PFSK-1 (cell line): ENCODE results near the gene CRKL.

Experiments used
- FOXP2 ChIP-seq: optimal IDR thresholded peaks from 2 replicates; pipeline ENCODE3; 2011; ENCODE audit warnings: borderline replicate concordance, control low read depth, inconsistent platforms; ENCODE audit not compliant: insufficient read depth; ENCODE audit errors: extremely low read length, extremely low read depth
- POLR2AphosphoS5 ChIP-seq: IDR thresholded peaks from 2 replicates; pipeline ENCODE4 v1.6.1; 2012; ENCODE audit warnings: low read depth, mild to moderate bottlenecking, control low read depth, low read length, moderate library complexity
- SIN3A ChIP-seq: IDR thresholded peaks from 2 replicates; pipeline ENCODE4 v1.6.1; 2012; ENCODE audit warnings: mild to moderate bottlenecking, low read length, moderate library complexity, borderline replicate concordance; ENCODE audit not compliant: insufficient read depth
- TAF1 ChIP-seq: IDR thresholded peaks from 2 replicates; pipeline ENCODE4 v1.6.1; 2012; ENCODE audit warnings: low read length, control low read depth, borderline replicate concordance; ENCODE audit not compliant: insufficient read depth
- TF ChIP-seq, protein P1 (sequence below), 2 experiments: IDR thresholded peaks; 2 replicates each; pipeline versions ENCODE4 v1.6.1 to v1.8.0; 2011 to 2012; ENCODE audit warnings: low read depth in 2 of 2, low read length in 2 of 2, control low read depth in 1 of 2, inconsistent platforms in 1 of 2, mild to moderate bottlenecking in 1 of 2, moderate library complexity in 1 of 2; ENCODE audit not compliant: insufficient read depth in 1 of 2

CRKL gene

DNA sequence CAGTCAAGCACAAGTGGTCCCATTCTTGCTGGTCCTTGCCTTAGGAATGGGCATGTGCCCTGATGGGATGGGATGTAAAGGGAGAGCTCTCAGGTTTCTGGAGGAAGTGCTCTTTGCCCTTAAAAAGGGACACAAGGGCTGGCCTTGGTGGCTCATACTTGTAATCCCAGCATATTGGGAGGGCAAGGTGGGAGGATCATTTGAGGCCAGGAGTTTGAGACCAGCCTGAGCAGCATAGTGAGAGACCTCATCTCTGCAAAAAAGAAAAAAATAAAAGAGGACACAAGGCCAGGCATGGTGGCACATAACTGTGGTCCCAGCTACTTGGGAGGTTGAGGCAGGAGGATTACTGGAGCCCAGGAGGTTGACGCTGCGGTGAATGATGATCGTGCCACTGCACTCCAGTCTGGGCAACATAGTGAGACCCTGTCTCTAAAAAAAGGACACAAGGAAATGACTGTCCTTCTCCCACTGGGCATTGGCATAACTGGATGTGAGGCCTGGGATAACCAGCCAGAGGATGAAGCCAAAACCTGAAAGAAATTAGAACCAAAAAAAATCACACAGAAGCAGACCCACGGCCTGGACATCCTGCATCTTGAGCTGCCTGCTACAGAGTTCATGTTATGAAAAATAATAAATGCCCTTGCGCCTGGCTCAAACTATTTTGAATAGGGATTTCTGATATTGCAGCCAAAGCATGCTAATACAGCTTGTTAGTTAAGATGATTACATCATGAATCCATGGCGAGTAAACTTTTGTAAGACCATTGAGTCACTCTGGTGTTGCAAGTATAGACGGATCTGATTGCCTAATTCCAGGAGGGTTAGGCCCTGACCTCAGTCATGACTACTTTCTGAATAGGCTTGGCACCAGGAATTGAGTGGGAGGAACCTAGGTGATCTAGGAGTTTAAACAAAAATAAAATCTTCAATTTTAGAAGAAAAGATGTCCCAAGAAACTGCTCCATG is 12.9 kb upstream of the CRKL start:
- TF ChIP-seq SIN3A: no peak
- TF ChIP-seq POLR2AphosphoS5: no peak
- TF ChIP-seq, protein P1, sequence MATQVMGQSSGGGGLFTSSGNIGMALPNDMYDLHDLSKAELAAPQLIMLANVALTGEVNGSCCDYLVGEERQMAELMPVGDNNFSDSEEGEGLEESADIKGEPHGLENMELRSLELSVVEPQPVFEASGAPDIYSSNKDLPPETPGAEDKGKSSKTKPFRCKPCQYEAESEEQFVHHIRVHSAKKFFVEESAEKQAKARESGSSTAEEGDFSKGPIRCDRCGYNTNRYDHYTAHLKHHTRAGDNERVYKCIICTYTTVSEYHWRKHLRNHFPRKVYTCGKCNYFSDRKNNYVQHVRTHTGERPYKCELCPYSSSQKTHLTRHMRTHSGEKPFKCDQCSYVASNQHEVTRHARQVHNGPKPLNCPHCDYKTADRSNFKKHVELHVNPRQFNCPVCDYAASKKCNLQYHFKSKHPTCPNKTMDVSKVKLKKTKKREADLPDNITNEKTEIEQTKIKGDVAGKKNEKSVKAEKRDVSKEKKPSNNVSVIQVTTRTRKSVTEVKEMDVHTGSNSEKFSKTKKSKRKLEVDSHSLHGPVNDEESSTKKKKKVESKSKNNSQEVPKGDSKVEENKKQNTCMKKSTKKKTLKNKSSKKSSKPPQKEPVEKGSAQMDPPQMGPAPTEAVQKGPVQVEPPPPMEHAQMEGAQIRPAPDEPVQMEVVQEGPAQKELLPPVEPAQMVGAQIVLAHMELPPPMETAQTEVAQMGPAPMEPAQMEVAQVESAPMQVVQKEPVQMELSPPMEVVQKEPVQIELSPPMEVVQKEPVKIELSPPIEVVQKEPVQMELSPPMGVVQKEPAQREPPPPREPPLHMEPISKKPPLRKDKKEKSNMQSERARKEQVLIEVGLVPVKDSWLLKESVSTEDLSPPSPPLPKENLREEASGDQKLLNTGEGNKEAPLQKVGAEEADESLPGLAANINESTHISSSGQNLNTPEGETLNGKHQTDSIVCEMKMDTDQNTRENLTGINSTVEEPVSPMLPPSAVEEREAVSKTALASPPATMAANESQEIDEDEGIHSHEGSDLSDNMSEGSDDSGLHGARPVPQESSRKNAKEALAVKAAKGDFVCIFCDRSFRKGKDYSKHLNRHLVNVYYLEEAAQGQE (IDR thresholded peaks at IDR 0.05; ENCODE audit: insufficient read depth in 1 of 2, low read depth in 2 of 2, low read length in 2 of 2): no peak
- TF ChIP-seq TAF1: no peak
- TF ChIP-seq FOXP2: no peak

DNA sequence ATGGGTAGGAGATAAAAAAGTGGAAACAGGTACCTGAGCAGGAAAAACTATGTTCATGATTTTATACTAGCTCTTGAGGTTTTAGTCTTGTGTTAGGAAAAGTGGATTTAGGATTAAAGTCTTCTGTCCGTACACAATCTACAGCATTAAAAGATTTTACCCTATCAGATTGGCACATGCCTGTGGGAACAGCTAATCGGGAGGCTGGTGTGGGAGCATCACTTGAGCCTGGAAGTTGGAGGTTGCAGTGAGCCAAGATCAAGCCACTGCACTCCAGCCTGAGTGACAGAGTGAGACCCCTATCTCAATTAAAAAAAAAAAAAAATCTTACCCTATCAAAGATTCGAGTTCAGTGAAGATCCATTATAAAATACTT is 12.2 kb upstream of the CRKL start:
- TF ChIP-seq TAF1 (no peak), FOXP2 (no peak), SIN3A (no peak), POLR2AphosphoS5 (no peak)
- TF ChIP-seq, protein P1 (IDR thresholded peaks at IDR 0.05; ENCODE audit: insufficient read depth in 1 of 2, low read depth in 2 of 2, low read length in 2 of 2): no peak

DNA sequence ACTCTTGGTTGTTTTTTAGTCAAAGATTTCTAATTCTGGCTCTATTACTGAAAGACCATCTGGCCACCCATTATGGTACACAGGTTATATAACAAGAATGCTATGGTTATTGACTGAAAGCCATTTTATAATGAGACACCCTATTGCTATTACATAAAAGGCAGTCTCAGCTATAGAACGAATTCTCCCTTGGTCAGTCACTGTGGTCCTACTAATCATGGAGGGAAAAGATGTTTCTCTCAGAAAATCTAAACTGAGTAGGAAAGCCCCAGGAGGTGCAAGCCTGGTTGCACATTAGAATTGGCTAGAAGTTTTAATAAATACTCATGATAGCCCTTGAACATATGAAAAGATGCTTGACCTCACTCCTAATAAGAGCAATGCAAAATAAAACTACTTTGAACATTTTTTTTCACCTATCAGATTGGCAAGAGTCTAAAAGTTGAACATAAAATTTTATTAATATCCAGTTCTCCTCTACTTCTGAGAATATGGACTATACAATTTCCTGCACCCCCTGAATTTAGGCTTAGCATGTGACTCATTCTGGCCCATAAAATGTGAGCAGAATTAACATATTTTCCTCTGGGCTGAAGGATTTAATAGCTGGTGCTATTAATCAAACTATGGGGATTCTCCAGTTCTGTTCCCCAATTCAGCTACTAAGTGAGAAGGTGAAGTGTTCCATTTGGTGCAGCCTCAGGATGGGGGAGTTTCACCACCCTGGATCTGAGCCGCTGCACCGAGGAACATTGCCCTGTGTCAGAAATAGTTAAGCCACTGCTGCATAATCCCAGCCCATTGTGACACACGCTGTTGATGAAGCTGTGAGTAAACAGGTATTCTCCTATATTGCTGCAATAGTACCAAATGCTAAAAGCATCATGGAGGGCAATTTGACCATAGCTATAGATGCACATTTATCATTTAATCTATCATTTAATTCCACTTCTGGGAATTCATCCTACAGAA is 11.5 kb upstream of the CRKL start:
- TF ChIP-seq TAF1 (no peak), FOXP2 (no peak), POLR2AphosphoS5 (no peak), SIN3A (no peak)
- TF ChIP-seq, protein P1 (IDR thresholded peaks at IDR 0.05; ENCODE audit: insufficient read depth in 1 of 2, low read depth in 2 of 2, low read length in 2 of 2): no peak

DNA sequence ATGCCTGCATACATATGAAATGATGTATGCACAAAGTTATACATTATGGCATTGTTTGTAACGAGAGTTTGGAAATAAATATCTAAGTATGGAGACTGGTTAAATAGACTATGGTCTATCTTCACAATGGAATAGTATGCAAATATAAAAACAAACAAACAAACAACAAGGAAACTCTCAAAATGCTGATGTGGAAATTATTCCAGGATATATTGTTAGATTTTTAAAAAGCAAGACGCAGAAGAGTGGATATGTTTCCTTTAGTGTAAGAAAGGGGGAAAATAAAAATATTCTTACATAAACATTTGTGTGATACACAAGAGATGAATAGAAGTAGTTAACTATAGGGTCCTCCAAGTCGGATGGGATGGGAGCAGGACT is 10.8 kb upstream of the CRKL start:
- TF ChIP-seq TAF1: no peak
- TF ChIP-seq FOXP2: no peak
- TF ChIP-seq POLR2AphosphoS5: no peak
- TF ChIP-seq, protein P1 (IDR thresholded peaks at IDR 0.05; ENCODE audit: insufficient read depth in 1 of 2, low read depth in 2 of 2, low read length in 2 of 2): no peak
- TF ChIP-seq SIN3A: no peak
